GM21576 (cell line): ENCODE data around the gene HDDC3.

Source experiments
- ATAC-seq: cut with Tn5 transposase; IDR thresholded peaks from one replicate; pipeline ENCODE4 v1.9.1; 2021; ENCODE audit warnings: mild to moderate bottlenecking, moderate library complexity; ENCODE audit not compliant: unreplicated experiment

The HDDC3 gene

GRCh38 chr15:90892498-90893174, 39.7 kb downstream of the HDDC3 start:
- ATAC-seq: no peak

- no peak for ATAC-seq
These were observed 40.3 kb downstream of the HDDC3 start for GRCh38 chr15:90892023-90892422.

- ATAC-seq: no peak
These were observed 40.9 kb downstream of the HDDC3 start for GRCh38 chr15:90891346-90891949.

GRCh38 chr15:90890839-90891238, 41.5 kb downstream of the HDDC3 start:
- no peak for ATAC-seq

- no peak for ATAC-seq
These were observed 42.5 kb downstream of the HDDC3 start for GRCh38 chr15:90889736-90890456.

GRCh38 chr15:90889313-90889730, 43.0 kb downstream of the HDDC3 start:
- no peak for ATAC-seq

GRCh38 chr15:90887037-90887481, 45.3 kb downstream of the HDDC3 start:
- ATAC-seq: no peak

GRCh38 chr15:90886291-90886614, 46.1 kb downstream of the HDDC3 start:
- no peak for ATAC-seq

- peak; percentile 41 for ATAC-seq
These were observed 46.7 kb downstream of the HDDC3 start for GRCh38 chr15:90885432-90886290.

- no peak for ATAC-seq
These were observed 47.5 kb downstream of the HDDC3 start for GRCh38 chr15:90884719-90885431.

GRCh38 chr15:90883976-90884718, 48.2 kb downstream of the HDDC3 start, which contains the start of gene FES:
TSS of gene FES (plus strand) at chr15:90884504. CDS start at chr15:90885046, 542 bp downstream.
- ATAC-seq: no peak

GRCh38 chr15:90883526-90883975, 48.8 kb downstream of the HDDC3 start:
- ATAC-seq: no peak

GRCh38 chr15:90882781-90883525, 49.4 kb downstream of the HDDC3 start:
- ATAC-seq: no peak

GRCh38 chr15:90881978-90882721, 50.2 kb downstream of the HDDC3 start:
- no peak for ATAC-seq

GRCh38 chr15:90881181-90881977, 51.0 kb downstream of the HDDC3 start:
- no peak for ATAC-seq

- ATAC-seq: no peak
These were observed 51.8 kb downstream of the HDDC3 start for GRCh38 chr15:90880381-90881145.
